ENCODE data around the gene CRLF1.

DNA sequence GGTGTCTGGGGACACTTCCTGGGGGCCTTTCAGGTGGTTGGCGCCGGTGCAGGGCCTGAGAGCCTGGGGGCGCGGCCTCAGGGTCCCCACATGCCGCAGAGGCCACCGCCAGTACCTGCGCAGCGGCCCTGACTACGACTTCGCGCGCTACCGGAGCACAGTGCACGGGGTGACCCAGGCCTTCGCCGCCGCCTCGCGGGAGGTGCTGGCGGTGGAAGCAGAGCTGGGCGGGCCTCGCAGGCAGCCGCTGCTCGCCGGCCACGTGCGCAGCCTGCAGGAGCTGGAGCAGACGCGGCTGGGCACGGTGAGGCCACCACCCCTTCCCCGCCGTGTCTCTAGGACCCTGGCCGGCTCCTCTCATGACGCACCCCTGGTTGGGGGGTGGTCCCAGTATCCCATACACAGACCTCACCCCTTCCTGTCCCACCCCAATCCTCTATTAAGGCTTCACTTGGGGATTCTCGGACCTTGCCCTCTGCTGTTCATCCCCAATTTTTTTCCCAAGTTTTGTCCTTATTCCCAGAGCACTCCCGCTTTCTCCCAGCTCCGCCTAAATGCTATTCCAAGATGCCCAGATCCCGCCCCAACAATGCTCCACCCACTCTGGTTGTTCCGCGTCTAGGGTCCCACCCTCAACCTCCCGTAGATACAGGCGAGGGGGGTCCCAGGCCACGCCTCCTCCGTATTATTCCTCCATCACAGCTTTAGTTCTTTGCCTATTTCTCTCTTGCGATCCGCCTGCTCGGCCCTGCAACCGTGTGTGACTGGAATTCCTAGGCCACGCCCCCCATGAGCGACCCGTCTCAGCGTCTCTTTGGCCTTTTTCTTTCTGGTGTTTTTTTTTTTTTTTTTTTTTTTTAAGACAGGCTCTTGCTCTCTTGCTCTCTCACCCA is 17.0 kb downstream of the CRLF1 start:
- TF ChIP-seq, protein P1, sequence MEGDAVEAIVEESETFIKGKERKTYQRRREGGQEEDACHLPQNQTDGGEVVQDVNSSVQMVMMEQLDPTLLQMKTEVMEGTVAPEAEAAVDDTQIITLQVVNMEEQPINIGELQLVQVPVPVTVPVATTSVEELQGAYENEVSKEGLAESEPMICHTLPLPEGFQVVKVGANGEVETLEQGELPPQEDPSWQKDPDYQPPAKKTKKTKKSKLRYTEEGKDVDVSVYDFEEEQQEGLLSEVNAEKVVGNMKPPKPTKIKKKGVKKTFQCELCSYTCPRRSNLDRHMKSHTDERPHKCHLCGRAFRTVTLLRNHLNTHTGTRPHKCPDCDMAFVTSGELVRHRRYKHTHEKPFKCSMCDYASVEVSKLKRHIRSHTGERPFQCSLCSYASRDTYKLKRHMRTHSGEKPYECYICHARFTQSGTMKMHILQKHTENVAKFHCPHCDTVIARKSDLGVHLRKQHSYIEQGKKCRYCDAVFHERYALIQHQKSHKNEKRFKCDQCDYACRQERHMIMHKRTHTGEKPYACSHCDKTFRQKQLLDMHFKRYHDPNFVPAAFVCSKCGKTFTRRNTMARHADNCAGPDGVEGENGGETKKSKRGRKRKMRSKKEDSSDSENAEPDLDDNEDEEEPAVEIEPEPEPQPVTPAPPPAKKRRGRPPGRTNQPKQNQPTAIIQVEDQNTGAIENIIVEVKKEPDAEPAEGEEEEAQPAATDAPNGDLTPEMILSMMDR (IDR thresholded peaks at IDR 0.05): no peak
- no peak for TF ChIP-seq POLR2A (IDR thresholded peaks at IDR 0.05)
